ENCODE results near the gene NELL1. TPM values are rescaled to one million over a fixed set of nuclear protein-coding genes. Genes with fewer than 3 reads are reported as not detected.

Gene NELL1
- total and polyA plus RNA-seq, 10 donors, result 0.20 TPM; not detected in 9

- H3K4me3 ChIP-seq, result no peak overlapping the region
- H3K36me3 ChIP-seq, result no peaks in the 10 kb centered on the region
- no peaks in the 10 kb centered on the region for H3K4me1 ChIP-seq
- H3K9me3 ChIP-seq, result no peaks in the 10 kb centered on the region
- TF ChIP-seq, protein P1, sequence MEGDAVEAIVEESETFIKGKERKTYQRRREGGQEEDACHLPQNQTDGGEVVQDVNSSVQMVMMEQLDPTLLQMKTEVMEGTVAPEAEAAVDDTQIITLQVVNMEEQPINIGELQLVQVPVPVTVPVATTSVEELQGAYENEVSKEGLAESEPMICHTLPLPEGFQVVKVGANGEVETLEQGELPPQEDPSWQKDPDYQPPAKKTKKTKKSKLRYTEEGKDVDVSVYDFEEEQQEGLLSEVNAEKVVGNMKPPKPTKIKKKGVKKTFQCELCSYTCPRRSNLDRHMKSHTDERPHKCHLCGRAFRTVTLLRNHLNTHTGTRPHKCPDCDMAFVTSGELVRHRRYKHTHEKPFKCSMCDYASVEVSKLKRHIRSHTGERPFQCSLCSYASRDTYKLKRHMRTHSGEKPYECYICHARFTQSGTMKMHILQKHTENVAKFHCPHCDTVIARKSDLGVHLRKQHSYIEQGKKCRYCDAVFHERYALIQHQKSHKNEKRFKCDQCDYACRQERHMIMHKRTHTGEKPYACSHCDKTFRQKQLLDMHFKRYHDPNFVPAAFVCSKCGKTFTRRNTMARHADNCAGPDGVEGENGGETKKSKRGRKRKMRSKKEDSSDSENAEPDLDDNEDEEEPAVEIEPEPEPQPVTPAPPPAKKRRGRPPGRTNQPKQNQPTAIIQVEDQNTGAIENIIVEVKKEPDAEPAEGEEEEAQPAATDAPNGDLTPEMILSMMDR (IDR thresholded peaks at IDR 0.05 in 8 of 11, conservative IDR thresholded peaks at IDR 0.05 in 3 of 11), result no peak
- TF ChIP-seq POLR2AphosphoS5 (IDR thresholded peaks at IDR 0.05) (no peak), POLR2A (IDR thresholded peaks at IDR 0.05) (no peak)
- no peak for DNase-seq
- intact Hi-C loops (cut with DNase I; ENCODE audit: low total_unique reads), result no loop called here
- no peak overlapping the region for H3K27ac ChIP-seq
- 50 to 69% (median 54%) methylated on average over 1 of the region's 1 CpG for WGBS, 5 donors
- no peaks in the 10 kb centered on the region for H3K27me3 ChIP-seq (replicated peaks in 1 of 7)
These were observed 876.3 kb downstream of the NELL1 start for GRCh38 chr11:21545699-21546098.

DNA sequence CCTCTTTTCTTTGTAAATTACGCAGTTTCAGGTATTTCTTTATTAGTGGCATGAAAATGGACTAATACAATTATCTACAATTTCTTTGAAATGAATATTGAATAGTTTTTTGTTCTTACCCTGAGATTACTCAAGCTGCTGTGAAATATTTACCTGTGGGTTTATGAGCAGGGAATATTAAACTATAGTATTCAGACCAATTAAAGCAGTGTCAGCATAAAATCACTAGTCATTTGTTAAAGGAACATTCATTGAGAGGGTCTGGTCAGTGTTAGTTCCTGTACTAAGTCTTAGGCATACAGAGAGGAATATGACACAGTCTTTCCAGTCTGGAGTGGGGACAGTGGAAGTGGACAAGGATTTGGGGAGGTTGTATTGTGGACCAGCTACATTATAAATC, 877.3 kb downstream of the NELL1 start:
- no peaks in the 10 kb centered on the region for H3K9me3 ChIP-seq
- no peaks in the 10 kb centered on the region for H3K4me1 ChIP-seq
- TF ChIP-seq, protein P1 (IDR thresholded peaks at IDR 0.05 in 8 of 11, conservative IDR thresholded peaks at IDR 0.05 in 3 of 11), result no peak
- TF ChIP-seq POLR2AphosphoS5 (IDR thresholded peaks at IDR 0.05), result no peak
- no peaks in the 10 kb centered on the region for H3K27me3 ChIP-seq (replicated peaks in 1 of 7)
- intact Hi-C loops (cut with DNase I; ENCODE audit: low total_unique reads), result no loop called here
- no peak for DNase-seq
- no peak overlapping the region for H3K27ac ChIP-seq
- no peak overlapping the region for H3K4me3 ChIP-seq
- no peaks in the 10 kb centered on the region for H3K36me3 ChIP-seq
- 40 to 89% (median 43%) methylated on average over 1 of the region's 1 CpG for WGBS, 5 donors

DNA sequence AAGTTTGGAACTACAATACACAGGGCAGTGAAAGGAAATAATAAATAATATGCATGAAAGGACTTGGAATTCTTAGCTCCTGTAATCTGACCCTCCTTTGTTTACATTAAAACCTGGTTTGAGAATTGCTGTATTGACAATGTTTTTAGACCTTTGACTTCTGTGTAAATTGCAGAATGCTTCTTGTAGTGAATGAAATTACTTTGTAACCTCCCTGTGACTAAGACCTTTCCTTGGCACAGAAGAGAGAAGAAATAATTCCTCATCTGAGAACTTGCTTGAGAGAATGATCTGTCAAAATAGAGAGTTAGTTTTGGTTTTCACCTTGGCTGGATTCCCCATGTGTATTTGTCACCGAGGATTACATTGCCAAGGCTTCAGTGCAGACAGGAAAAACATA, 883.5 kb downstream of the NELL1 start:
- no peak overlapping the region for H3K4me3 ChIP-seq
- no peaks in the 10 kb centered on the region for H3K36me3 ChIP-seq
- DNase-seq, result no peak
- TF ChIP-seq POLR2AphosphoS5 (IDR thresholded peaks at IDR 0.05), result no peak
- TF ChIP-seq POLR2A (IDR thresholded peaks at IDR 0.05), result no peak
- TF ChIP-seq, protein P1 (IDR thresholded peaks at IDR 0.05 in 8 of 11, conservative IDR thresholded peaks at IDR 0.05 in 3 of 11), result no peak
- no peaks in the 10 kb centered on the region for H3K27me3 ChIP-seq (replicated peaks in 1 of 7)
- intact Hi-C loops (cut with DNase I; ENCODE audit: low total_unique reads), result no loop called here
- no peak overlapping the region for H3K27ac ChIP-seq
- WGBS, 5 donors, result 0 to 4% (median 2%) methylated on average over 1 of the region's 1 CpG
- no peaks in the 10 kb centered on the region for H3K4me1 ChIP-seq
- H3K9me3 ChIP-seq, result no peaks in the 10 kb centered on the region

GRCh38 chr11:21553795-21554194, 884.4 kb downstream of the NELL1 start:
- DNase-seq, result no peak
- no peaks in the 10 kb centered on the region for H3K9me3 ChIP-seq
- TF ChIP-seq, protein P1 (IDR thresholded peaks at IDR 0.05 in 8 of 11, conservative IDR thresholded peaks at IDR 0.05 in 3 of 11), result no peak
- TF ChIP-seq POLR2AphosphoS5 (IDR thresholded peaks at IDR 0.05) (no peak), POLR2A (IDR thresholded peaks at IDR 0.05) (no peak)
- H3K4me1 ChIP-seq, result no peaks in the 10 kb centered on the region
- H3K27ac ChIP-seq, result no peak overlapping the region
- WGBS, 5 donors, result 69 to 80% (median 72%) methylated on average over 1 of the region's 1 CpG
- H3K36me3 ChIP-seq, result no peaks in the 10 kb centered on the region
- intact Hi-C loops (cut with DNase I; ENCODE audit: low total_unique reads), result no loop called here
- H3K4me3 ChIP-seq, result no peak overlapping the region
- H3K27me3 ChIP-seq (replicated peaks in 1 of 7), result no peaks in the 10 kb centered on the region

Measured in spleen (tissue), 11 donors.